CD4-positive, alpha-beta T cell treated with Interleukin-17A for 1 hour (primary cell): ENCODE measurements around the gene OXCT2.

Experiments
- DNase-seq: peaks from one replicate; pipeline ENCODE4 v3.0.0-alpha.2; 2020

Gene OXCT2

DNA sequence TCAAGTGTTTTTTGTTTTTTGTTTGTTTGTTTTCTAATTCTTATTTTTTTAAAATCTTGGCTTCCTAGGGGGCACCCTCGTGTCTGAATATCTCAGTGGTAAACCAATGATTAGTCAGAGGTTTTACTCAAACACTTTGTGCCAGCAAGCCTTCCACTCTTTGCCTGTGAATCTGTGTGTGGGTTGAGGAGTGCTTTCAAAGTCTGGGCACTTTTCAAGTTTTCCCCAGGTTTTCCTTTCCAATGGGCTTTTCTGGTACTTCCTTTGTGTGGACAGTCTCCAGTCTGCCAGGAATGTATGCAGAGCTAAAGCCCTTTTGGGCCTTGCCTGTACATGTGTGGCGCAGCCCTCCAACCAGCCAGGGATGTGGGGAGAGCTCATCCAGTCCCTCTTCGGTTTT, 42.1 kb downstream of the OXCT2 start:
- no peak for DNase-seq

DNA sequence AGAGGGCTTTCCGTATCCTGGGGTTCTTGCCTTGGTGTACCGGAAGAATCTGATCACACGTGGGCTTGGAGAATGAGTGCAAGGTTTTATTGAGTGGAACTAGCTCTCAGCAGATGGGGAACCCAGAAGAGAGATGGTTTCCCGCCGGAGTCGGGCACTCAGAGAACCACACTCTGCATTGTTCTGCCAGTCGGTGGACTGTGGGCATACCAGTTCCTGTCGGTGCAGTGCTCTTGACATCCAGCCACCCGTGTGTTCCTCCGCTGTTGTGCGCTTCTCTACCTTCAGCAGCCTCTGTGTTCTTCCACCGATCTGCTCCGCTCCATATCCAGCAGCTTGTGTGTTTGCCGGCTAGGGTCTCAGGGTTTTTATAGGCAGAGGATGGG, 43.2 kb downstream of the OXCT2 start:
- no peak for DNase-seq

GRCh38 chr1:39727221-39727931, 43.8 kb downstream of the OXCT2 start:
- no peak for DNase-seq

DNA sequence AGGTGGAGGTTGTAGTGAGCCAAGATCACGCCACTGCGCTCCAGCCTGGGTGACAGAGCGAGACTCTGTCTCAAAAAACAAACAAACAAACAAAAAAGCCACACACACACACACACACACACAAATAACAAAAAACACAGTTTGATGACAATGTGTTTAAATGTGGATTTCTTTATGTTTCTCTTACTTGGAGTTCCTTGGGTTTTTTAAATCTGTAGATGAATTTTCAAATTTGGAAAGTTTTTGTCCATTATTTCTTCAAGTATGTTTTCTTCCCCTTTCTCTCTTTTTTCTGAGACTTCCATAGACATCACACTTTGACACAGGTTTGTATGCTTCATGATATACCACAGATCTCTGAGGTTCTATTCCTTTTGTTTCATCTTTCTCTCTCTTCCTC, 44.5 kb downstream of the OXCT2 start:
- no peak for DNase-seq

DNA sequence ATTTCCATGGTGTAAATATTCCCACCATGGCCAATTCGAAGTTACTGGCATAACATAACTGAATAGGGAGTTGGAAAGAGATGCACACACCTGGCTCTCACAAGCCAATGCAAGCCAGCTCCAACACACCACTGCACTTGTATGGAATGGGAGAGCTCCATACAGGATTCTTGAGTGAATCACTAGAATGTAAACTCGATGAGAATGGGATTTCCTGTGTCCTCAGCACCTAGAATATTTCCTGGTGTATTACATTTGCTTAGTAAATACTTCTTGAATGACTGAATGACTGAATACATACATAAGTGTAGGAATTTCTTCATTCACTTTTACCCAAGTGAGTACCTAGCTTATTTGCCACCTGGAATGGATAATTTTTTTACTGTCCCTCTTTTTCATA, 48.7 kb downstream of the OXCT2 start:
- no peak for DNase-seq

GRCh38 chr1:39721664-39722063, 49.5 kb downstream of the OXCT2 start:
- no peak for DNase-seq

DNA sequence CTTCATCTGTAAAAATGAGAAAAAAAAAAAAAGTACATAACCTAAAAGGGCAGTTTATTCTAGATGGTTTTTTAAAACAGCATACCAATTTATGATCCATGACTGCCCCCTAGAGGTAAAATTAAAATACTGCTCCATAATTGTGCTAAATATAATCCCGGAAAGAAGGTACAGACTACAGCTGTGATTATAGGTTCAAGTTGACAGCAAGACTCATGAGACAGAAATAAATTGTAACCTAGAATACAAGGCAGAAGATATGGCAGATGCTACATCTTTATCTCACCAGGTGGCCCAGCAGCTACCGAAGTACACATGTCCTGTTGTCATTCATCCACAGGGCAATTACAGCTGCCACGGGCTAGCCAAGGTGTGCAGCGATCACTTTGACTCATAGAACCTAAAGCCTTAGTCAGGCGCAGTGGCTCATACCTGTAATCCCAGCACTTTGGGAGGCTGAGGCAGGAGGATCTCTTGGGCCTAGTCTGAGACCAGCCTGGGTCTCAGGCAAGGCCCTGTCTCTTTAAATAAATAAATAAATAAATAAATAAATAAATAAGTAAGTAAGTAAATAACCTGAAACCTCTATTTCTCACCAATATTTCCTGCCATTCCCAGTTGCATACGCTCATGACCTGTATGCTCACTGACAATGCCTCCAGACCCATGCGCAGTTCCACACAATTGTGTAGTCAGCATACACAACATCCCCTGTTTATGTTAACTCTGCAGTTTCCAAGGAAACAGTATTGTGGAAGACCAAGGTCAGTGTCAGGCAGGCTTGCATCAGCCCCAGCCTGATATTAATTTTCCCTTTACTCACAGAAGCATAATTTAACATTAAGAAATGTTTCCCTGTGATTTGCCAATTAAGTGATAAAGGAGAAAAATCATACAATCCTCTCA, 50.8 kb downstream of the OXCT2 start:
- DNase-seq: peak; percentile 83
